HepG2 (cell line): ENCODE results near the gene C11orf24. TPM values are rescaled to one million over a fixed set of nuclear protein-coding genes. Genes with fewer than 3 reads are reported as not detected.

Experiments
- ATF7-NPFF ChIP-seq: sonication (generic); formaldehyde crosslinking; IDR thresholded peaks from 2 replicates; pipeline ENCODE4 v1.8.1; 2023; ENCODE audit warnings: mild to moderate bottlenecking, low read depth, missing genetic modification reagents, moderate library complexity
- CBX1 ChIP-seq: IDR thresholded peaks from one replicate; pipeline ENCODE4 v1.6.1; 2016; ENCODE audit warnings: antibody characterized with exemption, low read depth
- HNRNPL ChIP-seq: fragments of 200-400 bp; formaldehyde crosslinking; IDR thresholded peaks from 2 replicates; pipeline ENCODE4 v1.6.1; 2017; ENCODE audit warnings: mild to moderate bottlenecking, low read depth, low read length
- MYC ChIP-seq: sonication (generic); formaldehyde crosslinking; IDR thresholded peaks from 2 replicates; pipeline ENCODE4 v1.9.0; 2021; ENCODE audit warnings: missing genetic modification reagents, borderline replicate concordance
- MZF1 ChIP-seq: sonication (generic); formaldehyde crosslinking; IDR thresholded peaks from 2 replicates; pipeline ENCODE4 v1.8.1; 2023; ENCODE audit warnings: mild to moderate bottlenecking, missing genetic modification reagents, borderline replicate concordance
- NFYB ChIP-seq: sonication (generic); formaldehyde crosslinking; IDR thresholded peaks from 2 replicates; pipeline ENCODE4 v1.4.0; 2020; ENCODE audit warnings: missing genetic modification reagents
- RNF2 ChIP-seq: fragments of 450-650 bp; conservative IDR thresholded peaks from 2 replicates; pipeline ENCODE4 v1.6.1; 2016; ENCODE audit warnings: low read depth
- TOPORS ChIP-seq: sonication (generic); formaldehyde crosslinking; IDR thresholded peaks from 2 replicates; pipeline ENCODE4 v1.8.0; 2023; ENCODE audit warnings: mild to moderate bottlenecking, missing genetic modification reagents
- ZKSCAN5 ChIP-seq: sonication (generic); formaldehyde crosslinking; IDR thresholded peaks from 2 replicates; pipeline ENCODE4 v1.5.1; 2020; ENCODE audit warnings: mild to moderate bottlenecking, missing genetic modification reagents
- ZNF138 ChIP-seq: sonication (generic); formaldehyde crosslinking; IDR thresholded peaks from 2 replicates; pipeline ENCODE4 v1.5.0; 2020; ENCODE audit warnings: mild to moderate bottlenecking, low read depth, missing genetic modification reagents
- ZNF564 ChIP-seq: sonication (generic); formaldehyde crosslinking; IDR thresholded peaks from 2 replicates; pipeline ENCODE4 v1.8.1; 2023; ENCODE audit warnings: mild to moderate bottlenecking, missing genetic modification reagents
- ZNF572 ChIP-seq: sonication (generic); formaldehyde crosslinking; IDR thresholded peaks from 2 replicates; pipeline ENCODE4 v1.5.1; 2020; ENCODE audit warnings: mild to moderate bottlenecking, missing genetic modification reagents
- ZNF607 ChIP-seq: sonication (generic); formaldehyde crosslinking; IDR thresholded peaks from 2 replicates; pipeline ENCODE4 v1.5.1; 2020; ENCODE audit warnings: missing genetic modification reagents, mild to moderate bottlenecking, borderline replicate concordance
- ZNF652 ChIP-seq: IDR thresholded peaks from 2 replicates; pipeline ENCODE4 v1.6.1; 2016; ENCODE audit warnings: low read depth, borderline replicate concordance
- ZNF772 ChIP-seq: sonication (generic); formaldehyde crosslinking; IDR thresholded peaks from 2 replicates; pipeline ENCODE4 v1.5.0; 2020; ENCODE audit warnings: mild to moderate bottlenecking, missing genetic modification reagents
- polyA plus RNA-seq, 8 experiments: library from polyadenylated mRNA; depleted of rRNA in 3 of 8; stranded (reverse) in 7 of 8; unstranded in 1 of 8; fragments of >200 nt; fragmentation: Illumina TruSeq in 4 of 8; extraction: Trizol in 4 of 8; gene quantifications; 2 replicates each; pipeline versions ENCODE4 v1.2.1 to v1.2.3, GENCODE V29; 2011 to 2016; ENCODE audit warnings: low read depth in 4 of 8, missing spikeins in 1 of 8, mixed read lengths in 1 of 8; ENCODE audit not compliant: insufficient read depth in 1 of 8
- total RNA-seq, 5 experiments: library from RNA; depleted of rRNA; stranded (reverse); fragments of >200 nt; fragmentation: Illumina TruSeq; extraction: Trizol; gene quantifications; 2 replicates each; pipeline ENCODE4 v1.2.3, GENCODE V29; 2016; ENCODE audit warnings: low read depth in 1 of 5
- TF ChIP-seq, protein P1 (sequence below): IDR thresholded peaks from 2 replicates; pipeline ENCODE4 v1.6.1; 2016; ENCODE audit warnings: low read depth
- TF ChIP-seq, protein P2 (sequence below): sonication (generic); formaldehyde crosslinking; IDR thresholded peaks from 2 replicates; pipeline ENCODE4 v1.4.0; 2020; ENCODE audit warnings: missing genetic modification reagents, borderline replicate concordance
- TF ChIP-seq, protein P3 (sequence below): sonication (generic); formaldehyde crosslinking; IDR thresholded peaks from 2 replicates; pipeline ENCODE4 v1.4.0; 2020; ENCODE audit warnings: missing genetic modification reagents
- TF ChIP-seq, protein P4 (sequence below), 2 experiments: fragments of 450-650 bp in 1 of 2; sonication (generic) in 1 of 2; formaldehyde crosslinking; IDR thresholded peaks; 2 replicates each; pipeline versions ENCODE4 v1.5.0 to v1.8.0; 2020 to 2022; ENCODE audit warnings: mild to moderate bottlenecking in 1 of 2, missing genetic modification reagents in 1 of 2
- TF ChIP-seq, protein P5 (sequence below): IDR thresholded peaks from 2 replicates; pipeline ENCODE4 v1.6.1; 2018; ENCODE audit warnings: missing genetic modification reagents, mild to moderate bottlenecking, missing compliant biosample characterization

The C11orf24 gene
- total and polyA plus RNA-seq, 2 of the 13 experiments (the other 11 are each of a cell fraction or from before 2014, with no cell fraction given): 52.9 to 55.5 TPM

DNA sequence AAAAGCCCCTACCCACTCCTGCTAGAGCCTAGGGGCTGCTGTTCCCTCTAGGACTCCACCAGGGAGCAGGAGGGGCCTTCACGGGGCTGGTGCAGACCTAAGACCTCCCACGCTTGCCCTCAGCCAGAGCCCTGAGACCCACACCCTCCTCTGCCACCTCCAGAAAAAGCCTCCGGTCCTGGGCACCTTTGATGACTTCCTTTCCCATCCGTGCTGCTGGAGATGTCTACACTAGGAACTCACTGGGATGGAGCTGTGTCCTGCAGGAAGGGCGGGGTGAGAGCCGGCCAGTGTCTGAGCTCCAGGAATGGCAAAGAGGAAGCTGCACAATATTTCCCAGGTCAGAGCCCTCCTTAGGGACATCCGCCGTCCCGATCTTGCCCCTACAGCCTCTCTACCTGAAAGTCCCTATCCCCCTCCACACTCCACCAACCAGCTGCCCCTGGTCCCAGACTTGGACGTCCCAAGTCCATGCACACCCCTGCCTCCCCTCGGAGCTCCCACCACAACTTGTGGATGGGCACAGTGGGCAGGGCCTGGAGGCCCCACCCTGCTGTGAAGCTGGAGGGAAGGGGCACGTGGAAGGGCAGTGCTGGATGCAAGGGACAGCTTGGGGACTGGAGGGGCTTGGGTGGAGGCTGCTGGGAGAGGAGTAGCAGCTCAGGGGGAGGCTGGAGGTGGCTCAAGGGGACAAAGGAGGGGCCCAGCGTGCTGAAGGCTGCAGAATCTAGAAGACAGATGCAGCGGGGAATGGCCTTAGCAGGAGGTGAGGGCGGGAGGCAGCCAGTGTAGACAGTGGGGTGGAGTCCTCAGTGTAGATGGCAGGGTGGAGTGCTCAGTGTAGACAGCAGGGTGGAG is 27.1 kb upstream of the C11orf24 start (continued):
- TF ChIP-seq ZNF572: peak; percentile 94; the same call in 1 of the 2 replicates
- TF ChIP-seq ZNF772 (CRISPR knock-in tag): peak; percentile 78; the same call in 1 of the 2 replicates
- TF ChIP-seq ZKSCAN5 (CRISPR knock-in tag): peak; percentile 60; the same call in 1 of the 2 replicates
- TF ChIP-seq, protein P1, sequence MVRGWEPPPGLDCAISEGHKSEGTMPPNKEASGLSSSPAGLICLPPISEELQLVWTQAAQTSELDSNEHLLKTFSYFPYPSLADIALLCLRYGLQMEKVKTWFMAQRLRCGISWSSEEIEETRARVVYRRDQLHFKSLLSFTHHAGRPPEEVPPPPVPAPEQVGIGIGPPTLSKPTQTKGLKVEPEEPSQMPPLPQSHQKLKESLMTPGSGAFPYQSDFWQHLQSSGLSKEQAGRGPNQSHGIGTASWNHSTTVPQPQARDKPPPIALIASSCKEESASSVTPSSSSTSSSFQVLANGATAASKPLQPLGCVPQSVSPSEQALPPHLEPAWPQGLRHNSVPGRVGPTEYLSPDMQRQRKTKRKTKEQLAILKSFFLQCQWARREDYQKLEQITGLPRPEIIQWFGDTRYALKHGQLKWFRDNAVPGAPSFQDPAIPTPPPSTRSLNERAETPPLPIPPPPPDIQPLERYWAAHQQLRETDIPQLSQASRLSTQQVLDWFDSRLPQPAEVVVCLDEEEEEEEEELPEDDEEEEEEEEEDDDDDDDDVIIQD: peak; percentile 63
- peak; percentile 25; the same call in 1 of the 2 replicates for TF ChIP-seq MZF1
- 0 out of 2 replicates have a peak, but pooled peaks have one; percentile 16 for TF ChIP-seq NFYB (CRISPR knock-in tag)
- TF ChIP-seq HNRNPL: peak; percentile 99
- peak; percentile 87; the same call in 1 of the 2 replicates for TF ChIP-seq ZNF138 (CRISPR knock-in tag)
- TF ChIP-seq ZNF607: peak; percentile 34; the same call in 1 of the 2 replicates
- peak; percentile 83; the same call in 1 of the 2 replicates for TF ChIP-seq ZNF564 (CRISPR knock-in tag)
- peak; percentile 65 for TF ChIP-seq CBX1
- TF ChIP-seq RNF2: peak; percentile 48; the same call in 1 of the 2 replicates
- peak; percentile 94 for TF ChIP-seq MYC
- TF ChIP-seq, protein P2, sequence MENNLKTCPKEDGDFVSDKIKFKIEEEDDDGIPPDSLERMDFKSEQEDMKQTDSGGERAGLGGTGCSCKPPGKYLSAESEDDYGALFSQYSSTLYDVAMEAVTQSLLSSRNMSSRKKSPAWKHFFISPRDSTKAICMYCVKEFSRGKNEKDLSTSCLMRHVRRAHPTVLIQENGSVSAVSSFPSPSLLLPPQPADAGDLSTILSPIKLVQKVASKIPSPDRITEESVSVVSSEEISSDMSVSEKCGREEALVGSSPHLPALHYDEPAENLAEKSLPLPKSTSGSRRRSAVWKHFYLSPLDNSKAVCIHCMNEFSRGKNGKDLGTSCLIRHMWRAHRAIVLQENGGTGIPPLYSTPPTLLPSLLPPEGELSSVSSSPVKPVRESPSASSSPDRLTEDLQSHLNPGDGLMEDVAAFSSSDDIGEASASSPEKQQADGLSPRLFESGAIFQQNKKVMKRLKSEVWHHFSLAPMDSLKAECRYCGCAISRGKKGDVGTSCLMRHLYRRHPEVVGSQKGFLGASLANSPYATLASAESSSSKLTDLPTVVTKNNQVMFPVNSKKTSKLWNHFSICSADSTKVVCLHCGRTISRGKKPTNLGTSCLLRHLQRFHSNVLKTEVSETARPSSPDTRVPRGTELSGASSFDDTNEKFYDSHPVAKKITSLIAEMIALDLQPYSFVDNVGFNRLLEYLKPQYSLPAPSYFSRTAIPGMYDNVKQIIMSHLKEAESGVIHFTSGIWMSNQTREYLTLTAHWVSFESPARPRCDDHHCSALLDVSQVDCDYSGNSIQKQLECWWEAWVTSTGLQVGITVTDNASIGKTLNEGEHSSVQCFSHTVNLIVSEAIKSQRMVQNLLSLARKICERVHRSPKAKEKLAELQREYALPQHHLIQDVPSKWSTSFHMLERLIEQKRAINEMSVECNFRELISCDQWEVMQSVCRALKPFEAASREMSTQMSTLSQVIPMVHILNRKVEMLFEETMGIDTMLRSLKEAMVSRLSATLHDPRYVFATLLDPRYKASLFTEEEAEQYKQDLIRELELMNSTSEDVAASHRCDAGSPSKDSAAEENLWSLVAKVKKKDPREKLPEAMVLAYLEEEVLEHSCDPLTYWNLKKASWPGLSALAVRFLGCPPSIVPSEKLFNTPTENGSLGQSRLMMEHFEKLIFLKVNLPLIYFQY (CRISPR knock-in tag): no peak
- peak; percentile 28; the same call in 1 of the 2 replicates for TF ChIP-seq ZNF652 (CRISPR knock-in tag)
- TF ChIP-seq, protein P3, sequence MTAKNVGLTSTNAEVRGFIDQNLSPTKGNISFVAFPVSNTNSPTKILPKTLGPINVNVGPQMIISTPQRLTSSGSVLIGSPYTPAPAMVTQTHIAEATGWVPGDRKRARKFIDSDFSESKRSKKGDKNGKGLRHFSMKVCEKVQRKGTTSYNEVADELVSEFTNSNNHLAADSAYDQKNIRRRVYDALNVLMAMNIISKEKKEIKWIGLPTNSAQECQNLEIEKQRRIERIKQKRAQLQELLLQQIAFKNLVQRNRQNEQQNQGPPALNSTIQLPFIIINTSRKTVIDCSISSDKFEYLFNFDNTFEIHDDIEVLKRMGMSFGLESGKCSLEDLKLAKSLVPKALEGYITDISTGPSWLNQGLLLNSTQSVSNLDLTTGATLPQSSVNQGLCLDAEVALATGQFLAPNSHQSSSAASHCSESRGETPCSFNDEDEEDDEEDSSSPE: peak; percentile 74
- 0 out of 2 replicates have a peak, but pooled peaks have one; percentile 52 for TF ChIP-seq ATF7-NPFF (CRISPR knock-in tag)
- TF ChIP-seq, protein P4, sequence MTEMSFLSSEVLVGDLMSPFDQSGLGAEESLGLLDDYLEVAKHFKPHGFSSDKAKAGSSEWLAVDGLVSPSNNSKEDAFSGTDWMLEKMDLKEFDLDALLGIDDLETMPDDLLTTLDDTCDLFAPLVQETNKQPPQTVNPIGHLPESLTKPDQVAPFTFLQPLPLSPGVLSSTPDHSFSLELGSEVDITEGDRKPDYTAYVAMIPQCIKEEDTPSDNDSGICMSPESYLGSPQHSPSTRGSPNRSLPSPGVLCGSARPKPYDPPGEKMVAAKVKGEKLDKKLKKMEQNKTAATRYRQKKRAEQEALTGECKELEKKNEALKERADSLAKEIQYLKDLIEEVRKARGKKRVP (CRISPR knock-in tag; IDR thresholded peaks at IDR 0.05): no peak
- TF ChIP-seq TOPORS (CRISPR knock-in tag): no peak
- TF ChIP-seq, protein P5, sequence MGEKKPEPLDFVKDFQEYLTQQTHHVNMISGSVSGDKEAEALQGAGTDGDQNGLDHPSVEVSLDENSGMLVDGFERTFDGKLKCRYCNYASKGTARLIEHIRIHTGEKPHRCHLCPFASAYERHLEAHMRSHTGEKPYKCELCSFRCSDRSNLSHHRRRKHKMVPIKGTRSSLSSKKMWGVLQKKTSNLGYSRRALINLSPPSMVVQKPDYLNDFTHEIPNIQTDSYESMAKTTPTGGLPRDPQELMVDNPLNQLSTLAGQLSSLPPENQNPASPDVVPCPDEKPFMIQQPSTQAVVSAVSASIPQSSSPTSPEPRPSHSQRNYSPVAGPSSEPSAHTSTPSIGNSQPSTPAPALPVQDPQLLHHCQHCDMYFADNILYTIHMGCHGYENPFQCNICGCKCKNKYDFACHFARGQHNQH: peak; percentile 62; the same call in 1 of the 2 replicates
